ENCODE results near the gene PLA2G7. TPM values are rescaled to one million over a fixed set of nuclear protein-coding genes. Genes with fewer than 3 reads are reported as not detected.
"Not testable (repeated sequence)": the region's sequence is repeated elsewhere in the genome, so short reads cannot be mapped to it uniquely, and the experiment has no call there.

PLA2G7 gene
- total and polyA plus RNA-seq, 10 donors, result 8.9 to 47.9 (median 22.0) TPM

- H3K9me3 ChIP-seq, result no peaks in the 10 kb centered on the region
- WGBS, 5 donors, result 72 to 85% (median 79%) methylated on average over 1 of the region's 1 CpG
- no peak for DNase-seq
- TF ChIP-seq POLR2AphosphoS5 (IDR thresholded peaks at IDR 0.05), result no peak
- no peak for TF ChIP-seq CTCF (IDR thresholded peaks at IDR 0.05 in 8 of 11, conservative IDR thresholded peaks at IDR 0.05 in 3 of 11)
- TF ChIP-seq POLR2A (IDR thresholded peaks at IDR 0.05), result no peak
- H3K36me3 ChIP-seq, result no peaks in the 10 kb centered on the region
- intact Hi-C loops (cut with DNase I; ENCODE audit: low total_unique reads), result no loop called here
- H3K4me3 ChIP-seq, result no peak within 1 kb of the TSS
- no peak within 1 kb of the TSS for H3K27ac ChIP-seq
- H3K27me3 ChIP-seq (replicated peaks in 1 of 7), result peaks cover 0 to under 1% (median 0%) of the 10 kb centered on the region in 7 donors
- no peaks in the 10 kb centered on the region for H3K4me1 ChIP-seq
These were observed 11.5 kb upstream of the PLA2G7 start, which contains the start of gene ANKRD66 for GRCh38 chr6:46746696-46747095. ANKRD66 (plus strand) TSS chr6:46746933; CDS start chr6:46751949, 5,016 bp downstream.

- H3K27ac ChIP-seq, result no peak overlapping the region
- DNase-seq, result no peak
- no peaks in the 10 kb centered on the region for H3K4me1 ChIP-seq
- H3K4me3 ChIP-seq, result no peak overlapping the region
- TF ChIP-seq POLR2AphosphoS5 (IDR thresholded peaks at IDR 0.05), result no peak
- TF ChIP-seq POLR2A (IDR thresholded peaks at IDR 0.05), result no peak
- no peak for TF ChIP-seq CTCF (IDR thresholded peaks at IDR 0.05 in 8 of 11, conservative IDR thresholded peaks at IDR 0.05 in 3 of 11)
- WGBS, 5 donors, result 50 to 67% (median 57%) methylated on average over 2 of the region's 2 CpGs
- no peaks in the 10 kb centered on the region for H3K27me3 ChIP-seq (replicated peaks in 1 of 7)
- H3K9me3 ChIP-seq, result no peaks in the 10 kb centered on the region
- H3K36me3 ChIP-seq, result no peaks in the 10 kb centered on the region
- intact Hi-C loops (cut with DNase I; ENCODE audit: low total_unique reads), result no loop called here
These were observed 10.8 kb upstream of the PLA2G7 start for GRCh38 chr6:46745973-46746372.

GRCh38 chr6:46744159-46744725, 9.1 kb upstream of the PLA2G7 start:
- intact Hi-C loops (cut with DNase I; ENCODE audit: low total_unique reads); H3K4me3 ChIP-seq; H3K36me3 ChIP-seq: not testable (repeated sequence)

GRCh38 chr6:46743425-46744158, 8.4 kb upstream of the PLA2G7 start:
- Histone ChIP-seq H3K36me3 (no peaks in the 10 kb centered on the region), H3K27ac (no peak overlapping the region)

More at GRCh38 chr6:46744159-46744725, 9.1 kb upstream of the PLA2G7 start:
- H3K4me1 ChIP-seq; DNase-seq; H3K9me3 ChIP-seq; H3K27ac ChIP-seq; H3K27me3 ChIP-seq (replicated peaks in 1 of 7): not testable (repeated sequence)
- WGBS, 5 donors, result 65 to 84% (median 82%) methylated on average over 3 of the region's 3 CpGs

More at GRCh38 chr6:46743425-46744158, 8.4 kb upstream of the PLA2G7 start:
- Histone ChIP-seq H3K4me3 (no peak overlapping the region), H3K4me1 (no peaks in the 10 kb centered on the region), H3K9me3 (no peaks in the 10 kb centered on the region), H3K27me3 (replicated peaks in 1 of 7) (no peaks in the 10 kb centered on the region)
- TF ChIP-seq POLR2A (IDR thresholded peaks at IDR 0.05) (no peak), CTCF (IDR thresholded peaks at IDR 0.05 in 8 of 11, conservative IDR thresholded peaks at IDR 0.05 in 3 of 11) (no peak), POLR2AphosphoS5 (IDR thresholded peaks at IDR 0.05) (no peak)
- WGBS, 5 donors, result 76 to 97% (median 89%) methylated on average over 1 of the region's 1 CpG
- DNase-seq, result no peak
- intact Hi-C loops (cut with DNase I; ENCODE audit: low total_unique reads), result no loop called here
